Spleen (tissue), 7 donors: Measurements from ENCODE around the gene SIRT3.

Source experiments
- POLR2A ChIP-seq, 3 donors: fragments of 450-650 bp; IDR thresholded peaks; one replicate each; pipeline ENCODE4 v1.5.1; 2017; ENCODE audit warnings: antibody characterized with exemption in 3 of 3, mild to moderate bottlenecking in 1 of 3
- TF ChIP-seq, protein P1 (sequence below), 11 experiments: fragments of 200-600 bp in 7 of 11; fragments of 450-650 bp in 4 of 11; sonication (generic) in 4 of 11; IDR thresholded peaks in 8 of 11; conservative IDR thresholded peaks in 3 of 11; 1 replicate in 7 of 11; 2 replicates in 4 of 11; pipeline versions ENCODE4 v1.4.0 to v1.8.0; 2016 to 2021; ENCODE audit warnings: antibody characterized with exemption in 11 of 11, inconsistent platforms in 4 of 11, mild to moderate bottlenecking in 1 of 11
- donor health status: DM: no; HTN: no; CAD: no; lungs with moderate emphysema.
- donor health status: DM: no; HTN: no; CAD: no.
- donor health status: DM: no; HTN: no; CAD: no.

DNA sequence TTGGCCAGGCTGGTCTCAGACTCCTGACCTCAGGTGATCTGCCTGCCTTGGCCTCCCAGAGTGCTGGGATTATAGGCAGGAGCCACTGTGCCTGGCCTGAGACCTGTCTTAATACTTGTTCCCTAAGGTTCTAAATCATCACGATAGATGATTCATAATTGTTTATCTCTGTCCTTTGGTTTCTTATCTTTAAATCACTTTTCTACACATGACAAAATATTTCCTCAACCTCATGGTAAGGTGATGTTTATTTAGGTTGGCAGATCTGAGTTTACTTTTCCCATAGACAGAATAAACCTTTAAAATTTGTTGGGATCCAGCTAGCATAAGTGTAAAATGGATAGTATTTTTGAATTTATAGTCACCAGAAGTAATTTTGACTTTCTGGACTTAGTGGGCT is 4.2 kb upstream of the SIRT3 start:
- TF ChIP-seq POLR2A (IDR thresholded peaks at IDR 0.05): no peak
- TF ChIP-seq, protein P1, sequence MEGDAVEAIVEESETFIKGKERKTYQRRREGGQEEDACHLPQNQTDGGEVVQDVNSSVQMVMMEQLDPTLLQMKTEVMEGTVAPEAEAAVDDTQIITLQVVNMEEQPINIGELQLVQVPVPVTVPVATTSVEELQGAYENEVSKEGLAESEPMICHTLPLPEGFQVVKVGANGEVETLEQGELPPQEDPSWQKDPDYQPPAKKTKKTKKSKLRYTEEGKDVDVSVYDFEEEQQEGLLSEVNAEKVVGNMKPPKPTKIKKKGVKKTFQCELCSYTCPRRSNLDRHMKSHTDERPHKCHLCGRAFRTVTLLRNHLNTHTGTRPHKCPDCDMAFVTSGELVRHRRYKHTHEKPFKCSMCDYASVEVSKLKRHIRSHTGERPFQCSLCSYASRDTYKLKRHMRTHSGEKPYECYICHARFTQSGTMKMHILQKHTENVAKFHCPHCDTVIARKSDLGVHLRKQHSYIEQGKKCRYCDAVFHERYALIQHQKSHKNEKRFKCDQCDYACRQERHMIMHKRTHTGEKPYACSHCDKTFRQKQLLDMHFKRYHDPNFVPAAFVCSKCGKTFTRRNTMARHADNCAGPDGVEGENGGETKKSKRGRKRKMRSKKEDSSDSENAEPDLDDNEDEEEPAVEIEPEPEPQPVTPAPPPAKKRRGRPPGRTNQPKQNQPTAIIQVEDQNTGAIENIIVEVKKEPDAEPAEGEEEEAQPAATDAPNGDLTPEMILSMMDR (IDR thresholded peaks at IDR 0.05 in 8 of 11, conservative IDR thresholded peaks at IDR 0.05 in 3 of 11): no peak
